Thoracic aorta (tissue), 2 donors: Measurements from ENCODE around the gene ANO8. TPM values are rescaled to one million over a fixed set of nuclear protein-coding genes. Genes with fewer than 3 reads are reported as not detected.
"Not testable (repeated sequence)": the region's sequence is repeated elsewhere in the genome, so short reads cannot be mapped to it uniquely, and the experiment has no call there.

Source experiments
- ATAC-seq: fragments of 150-250 bp; one replicate; pipeline ENCODE4 v1.8.0; 2017; ENCODE audit warnings: low read depth; ENCODE audit not compliant: insufficient number of reproducible peaks, low FRiP score
- DNase-seq: peaks from one replicate; pipeline ENCODE4 v3.0.0-alpha.2; 2020; ENCODE audit warnings: low spot score
- H3K27ac ChIP-seq, 2 donors: fragments of 200-600 bp; sonication (generic); 1 replicate in 1 of 2; 2 replicates in 1 of 2; pipeline ENCODE4 v1.5.1; 2016; ENCODE audit warnings: mild to moderate bottlenecking in 2 of 2, moderate library complexity in 2 of 2
- H3K27me3 ChIP-seq: fragments of 200-600 bp; sonication (generic); replicated peaks from 2 replicates; pipeline ENCODE4 v1.6.0; 2016; ENCODE audit warnings: mild to moderate bottlenecking; ENCODE audit not compliant: insufficient read depth
- H3K36me3 ChIP-seq: fragments of 200-600 bp; sonication (generic); one replicate; pipeline ENCODE4 v1.5.1; 2016
- H3K4me1 ChIP-seq, 2 donors: fragments of 200-600 bp; sonication (generic); 1 replicate in 1 of 2; 2 replicates in 1 of 2; pipeline versions ENCODE4 v1.5.1 to v1.6.0; 2016; ENCODE audit warnings: low read depth in 2 of 2, mild to moderate bottlenecking in 1 of 2; ENCODE audit not compliant: control insufficient read depth in 1 of 2
- H3K4me3 ChIP-seq: fragments of 200-600 bp; sonication (generic); 2 replicates; pipeline ENCODE4 v1.5.1; 2016; ENCODE audit warnings: mild to moderate bottlenecking
- H3K9me3 ChIP-seq: fragments of 200-600 bp; sonication (generic); 2 replicates; pipeline ENCODE4 v1.5.1; 2016
- CTCF ChIP-seq: fragments of 200-600 bp; sonication (generic); IDR thresholded peaks from one replicate; pipeline ENCODE4 v1.5.1; 2019; ENCODE audit warnings: antibody characterized with exemption
- total RNA-seq, 2 donors: library from RNA; depleted of rRNA; stranded (reverse); fragments of >200 nt; gene quantifications; one replicate each; pipeline versions ENCODE4 v1.1.0 to v1.2.3, GENCODE V29; 2016

Gene ANO8
- total RNA-seq, 2 donors from 2014 or later: 9.5 to 13.4 TPM

- Histone ChIP-seq H3K36me3 (peaks cover 15% of the 10 kb centered on the region), H3K4me1 (peaks cover 7 to 14% of the 10 kb centered on the region in 2 donors), H3K4me3 (peak within 1 kb of the TSS; percentile 68), H3K27ac (no peak within 1 kb of the TSS), H3K9me3 (no peaks in the 10 kb centered on the region), H3K27me3 (no peaks in the 10 kb centered on the region)
- ATAC-seq (no peak), DNase-seq (no peak)
- no peak for TF ChIP-seq CTCF
Observed at GRCh38 chr19:17281391-17282304, 53.0 kb downstream of the ANO8 start, which contains the start of gene ANKLE1. Gene ANKLE1 (plus strand): TSS chr19:17281901. CDS start chr19:17281921, 20 bp downstream.

- ATAC-seq: no peak
- Histone ChIP-seq H3K9me3 (no peaks in the 10 kb centered on the region), H3K27me3 (no peaks in the 10 kb centered on the region), H3K4me1 (peaks cover 7 to 14% of the 10 kb centered on the region in 2 donors), H3K4me3 (no peak overlapping the region), H3K36me3 (peaks cover 33% of the 10 kb centered on the region), H3K27ac (no peak overlapping the region)
- no peak for DNase-seq
- no peak for TF ChIP-seq CTCF
Observed at GRCh38 chr19:17279436-17279835, 55.2 kb downstream of the ANO8 start.

- H3K36me3 ChIP-seq: peaks cover 60% of the 10 kb centered on the region
- DNase-seq (no peak), ATAC-seq (no peak)
- no peak for TF ChIP-seq CTCF
- H3K27me3 ChIP-seq: no peaks in the 10 kb centered on the region
- no peak overlapping the region for H3K4me3 ChIP-seq
- H3K9me3 ChIP-seq: no peaks in the 10 kb centered on the region
- H3K4me1 ChIP-seq: no peaks in the 10 kb centered on the region
- no peak overlapping the region for H3K27ac ChIP-seq
Observed at GRCh38 chr19:17275441-17276175, 59.0 kb downstream of the ANO8 start.

- ATAC-seq, DNase-seq, H3K4me1 ChIP-seq, H3K27ac ChIP-seq, H3K4me3 ChIP-seq, H3K27me3 ChIP-seq, H3K9me3 ChIP-seq: not testable (repeated sequence)
- H3K36me3 ChIP-seq: peaks cover 67% of the 10 kb centered on the region
Observed at GRCh38 chr19:17274892-17275291, 59.8 kb downstream of the ANO8 start.

Other genes starting within 250 kb of the ANO8 start
- 10 to 100 TPM; 11.5 to 13.7 TPM for gene USE1, start 119.5 kb downstream of the ANO8 start, total RNA-seq
- gene OCEL1, start 108.6 kb downstream of the ANO8 start, total RNA-seq: 10 to 100 TPM; 12.4 to 13.3 TPM
- gene NR2F6, start 88.9 kb downstream of the ANO8 start, total RNA-seq: 10 to 100 TPM; 42.0 to 68.1 TPM
- gene USHBP1, start 70.1 kb downstream of the ANO8 start, total RNA-seq: 1 to 10 TPM; 3.5 to 4.0 TPM
- 10 to 100 TPM; 55.2 to 87.2 TPM for gene BABAM1, start 67.4 kb downstream of the ANO8 start, total RNA-seq
- 1 to 10 TPM in 1 of 2 donors, not detected in 1; 1.2 TPM for gene ANKLE1, start 53.0 kb downstream of the ANO8 start, total RNA-seq
- 10 to 100 TPM in 1 of 2 donors, 1 to 10 TPM in 1; 9.8 to 24.0 TPM for gene ABHD8, start 31.4 kb downstream of the ANO8 start, total RNA-seq
- gene MRPL34, start 29.0 kb downstream of the ANO8 start, total RNA-seq: 100 to 1,000 TPM; 132 to 140 TPM
- 10 to 100 TPM in 1 of 2 donors, 1 to 10 TPM in 1; 8.9 to 13.5 TPM for gene DDA1, start 25.3 kb downstream of the ANO8 start, total RNA-seq
- gene GTPBP3, start 2.7 kb upstream of the ANO8 start, total RNA-seq: 10 to 100 TPM; 20.7 to 72.5 TPM
- 100 to 1,000 TPM; 120 to 126 TPM for gene PLVAP, start 42.5 kb upstream of the ANO8 start, total RNA-seq
- gene CCDC194, start 59.3 kb upstream of the ANO8 start, total RNA-seq: not detected
- gene BST2, start 70.8 kb upstream of the ANO8 start, total RNA-seq: 100 to 1,000 TPM; 113 to 144 TPM
- 100 to 1,000 TPM in 1 of 2 donors, 10 to 100 TPM in 1; 25.3 to 103 TPM for gene MVB12A, start 85.2 kb upstream of the ANO8 start, total RNA-seq
- not detected for gene TMEM221, start 113.8 kb upstream of the ANO8 start, total RNA-seq
- gene NXNL1, start 126.1 kb upstream of the ANO8 start, total RNA-seq: not detected
- gene SLC27A1, start 135.7 kb upstream of the ANO8 start, total RNA-seq: 10 to 100 TPM; 29.1 to 36.4 TPM
- gene PGLS, start 176.8 kb upstream of the ANO8 start, total RNA-seq: 10 to 100 TPM; 67.4 to 92.9 TPM
- gene COLGALT1, start 220.8 kb upstream of the ANO8 start, total RNA-seq: 10 to 100 TPM; 73.7 to 94.1 TPM